ENCODE data around the gene ZNF841.

- no peak for TF ChIP-seq POLR2A (IDR thresholded peaks at IDR 0.05)
- TF ChIP-seq, protein P1, sequence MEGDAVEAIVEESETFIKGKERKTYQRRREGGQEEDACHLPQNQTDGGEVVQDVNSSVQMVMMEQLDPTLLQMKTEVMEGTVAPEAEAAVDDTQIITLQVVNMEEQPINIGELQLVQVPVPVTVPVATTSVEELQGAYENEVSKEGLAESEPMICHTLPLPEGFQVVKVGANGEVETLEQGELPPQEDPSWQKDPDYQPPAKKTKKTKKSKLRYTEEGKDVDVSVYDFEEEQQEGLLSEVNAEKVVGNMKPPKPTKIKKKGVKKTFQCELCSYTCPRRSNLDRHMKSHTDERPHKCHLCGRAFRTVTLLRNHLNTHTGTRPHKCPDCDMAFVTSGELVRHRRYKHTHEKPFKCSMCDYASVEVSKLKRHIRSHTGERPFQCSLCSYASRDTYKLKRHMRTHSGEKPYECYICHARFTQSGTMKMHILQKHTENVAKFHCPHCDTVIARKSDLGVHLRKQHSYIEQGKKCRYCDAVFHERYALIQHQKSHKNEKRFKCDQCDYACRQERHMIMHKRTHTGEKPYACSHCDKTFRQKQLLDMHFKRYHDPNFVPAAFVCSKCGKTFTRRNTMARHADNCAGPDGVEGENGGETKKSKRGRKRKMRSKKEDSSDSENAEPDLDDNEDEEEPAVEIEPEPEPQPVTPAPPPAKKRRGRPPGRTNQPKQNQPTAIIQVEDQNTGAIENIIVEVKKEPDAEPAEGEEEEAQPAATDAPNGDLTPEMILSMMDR (IDR thresholded peaks at IDR 0.05) = no peak
Observed at GRCh38 chr19:52112624-52113023, 17.1 kb upstream of the ZNF841 start.

Measured in heart left ventricle (tissue), 13 donors.